ENCODE results near the gene TRIM8.

Gene TRIM8

GRCh38 chr10:102645388-102645740 lies 1.1 kb downstream of the TRIM8 start:
- no peak; the same call in 2 of the 3 replicates for ATAC-seq (ENCODE audit: low read depth)
- no peak for DNase-seq (ENCODE audit: low spot score)
- Histone ChIP-seq H3K9me3 (ENCODE audit: severe bottlenecking) (no peaks in the 10 kb centered on the region), H3K4me1 (ENCODE audit: insufficient read depth, poor library complexity, severe bottlenecking) (peaks cover 20% of the 10 kb centered on the region), H3K27ac (ENCODE audit: poor library complexity, severe bottlenecking) (peak overlapping the region; percentile 94), H3K27me3 (ENCODE audit: insufficient read depth, poor library complexity, severe bottlenecking) (no peaks in the 10 kb centered on the region), H3K4me3 (ENCODE audit: severe bottlenecking) (peak overlapping the region; percentile 80), H3K36me3 (ENCODE audit: low read depth) (peaks cover 11% of the 10 kb centered on the region)
- TF ChIP-seq CTCF (IDR thresholded peaks at IDR 0.05; ENCODE audit: poor library complexity, severe bottlenecking): no peak

DNA sequence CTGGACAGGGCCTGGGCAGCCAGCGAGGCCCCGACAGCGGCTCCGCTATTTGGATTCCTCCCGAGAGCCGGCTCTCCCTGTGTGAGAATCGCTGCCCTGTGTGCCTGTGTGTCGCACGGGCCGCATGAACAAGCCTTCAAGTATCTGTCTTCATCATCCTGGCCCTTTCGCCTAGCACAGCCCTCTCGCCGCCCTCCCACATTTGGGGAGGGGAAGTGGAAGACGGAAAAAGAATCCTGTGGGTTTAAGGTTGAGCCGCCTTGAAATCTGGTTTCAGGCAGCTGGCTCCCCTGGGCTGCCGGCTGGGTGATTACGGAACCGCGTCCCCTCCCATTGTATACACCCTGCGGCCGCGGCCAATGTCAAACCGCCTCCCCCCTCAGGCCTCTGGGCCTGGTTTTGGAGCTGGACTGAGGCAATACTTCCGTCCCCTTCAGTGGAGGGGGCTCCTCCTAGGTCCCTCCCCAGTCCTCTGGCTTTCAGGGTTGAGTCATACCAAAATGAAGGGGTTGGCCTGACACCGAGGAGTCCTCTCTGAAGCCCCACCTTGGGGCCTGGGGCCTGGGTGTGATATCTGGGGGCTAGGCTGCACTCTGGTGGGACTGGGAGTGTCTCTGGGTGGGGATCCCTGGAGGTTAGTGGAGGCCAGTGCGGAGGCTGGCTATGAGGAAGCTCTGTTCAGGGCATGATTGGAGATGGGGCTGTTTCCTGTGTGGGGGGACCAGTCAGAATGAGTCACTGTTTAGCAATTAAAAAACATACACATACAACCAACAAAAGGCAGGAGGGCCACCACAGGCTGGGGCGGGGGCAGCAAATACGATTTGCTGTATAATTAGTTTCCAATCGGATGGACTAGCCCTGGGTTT lies 1.7 kb downstream of the TRIM8 start:
- H3K27ac ChIP-seq (ENCODE audit: poor library complexity, severe bottlenecking): peak overlapping the region; percentile 94
- H3K36me3 ChIP-seq (ENCODE audit: low read depth): peaks cover 13% of the 10 kb centered on the region
- peak overlapping the region; percentile 80 for H3K4me3 ChIP-seq (ENCODE audit: severe bottlenecking)
- H3K27me3 ChIP-seq (ENCODE audit: insufficient read depth, poor library complexity, severe bottlenecking): no peaks in the 10 kb centered on the region
- TF ChIP-seq CTCF (IDR thresholded peaks at IDR 0.05; ENCODE audit: poor library complexity, severe bottlenecking): no peak
- no peaks in the 10 kb centered on the region for H3K9me3 ChIP-seq (ENCODE audit: severe bottlenecking)
- H3K4me1 ChIP-seq (ENCODE audit: insufficient read depth, poor library complexity, severe bottlenecking): peaks cover 20% of the 10 kb centered on the region
- ATAC-seq (ENCODE audit: low read depth) (peak; percentile 67), DNase-seq (ENCODE audit: low spot score) (peak; percentile 94)

GRCh38 chr10:102646610-102647442 lies 2.5 kb downstream of the TRIM8 start:
- Histone ChIP-seq H3K36me3 (ENCODE audit: low read depth) (peaks cover 14% of the 10 kb centered on the region), H3K4me3 (ENCODE audit: severe bottlenecking) (peak overlapping the region; percentile 80), H3K9me3 (ENCODE audit: severe bottlenecking) (no peaks in the 10 kb centered on the region), H3K27ac (ENCODE audit: poor library complexity, severe bottlenecking) (peak overlapping the region; percentile 94), H3K27me3 (ENCODE audit: insufficient read depth, poor library complexity, severe bottlenecking) (no peaks in the 10 kb centered on the region), H3K4me1 (ENCODE audit: insufficient read depth, poor library complexity, severe bottlenecking) (peaks cover 16% of the 10 kb centered on the region)
- DNase-seq (ENCODE audit: low spot score) (no peak), ATAC-seq (ENCODE audit: low read depth) (peak; percentile 13; the same call in 2 of the 3 replicates)
- no peak for TF ChIP-seq CTCF (IDR thresholded peaks at IDR 0.05; ENCODE audit: poor library complexity, severe bottlenecking)

- H3K9me3 ChIP-seq (ENCODE audit: severe bottlenecking): no peaks in the 10 kb centered on the region
- no peak overlapping the region for H3K4me3 ChIP-seq (ENCODE audit: severe bottlenecking)
- H3K4me1 ChIP-seq (ENCODE audit: insufficient read depth, poor library complexity, severe bottlenecking): peaks cover 16% of the 10 kb centered on the region
- no peak for DNase-seq (ENCODE audit: low spot score)
- no peaks in the 10 kb centered on the region for H3K27me3 ChIP-seq (ENCODE audit: insufficient read depth, poor library complexity, severe bottlenecking)
- peak overlapping the region; percentile 94 for H3K27ac ChIP-seq (ENCODE audit: poor library complexity, severe bottlenecking)
- no peak for ATAC-seq (ENCODE audit: low read depth)
- TF ChIP-seq CTCF (IDR thresholded peaks at IDR 0.05; ENCODE audit: poor library complexity, severe bottlenecking): no peak
- peaks cover 23% of the 10 kb centered on the region for H3K36me3 ChIP-seq (ENCODE audit: low read depth)
Measured at GRCh38 chr10:102647443-102648268, 3.4 kb downstream of the TRIM8 start.
